Prostate gland (tissue), 2 donors: Measurements from ENCODE around the gene YIF1A.

ENCODE experiments used
- CTCF ChIP-seq, 4 experiments: fragments of 200-600 bp in 2 of 4; fragments of 450-650 bp in 2 of 4; sonication (generic) in 2 of 4; IDR thresholded peaks; 1 replicate in 3 of 4; 2 replicates in 1 of 4; pipeline ENCODE4 v1.5.1; 2016 to 2019; ENCODE audit warnings: antibody characterized with exemption in 4 of 4, mild to moderate bottlenecking in 2 of 4, moderate library complexity in 2 of 4
- POLR2A ChIP-seq: fragments of 450-650 bp; IDR thresholded peaks from one replicate; pipeline ENCODE4 v1.6.1; 2016; ENCODE audit warnings: antibody characterized with exemption, mild to moderate bottlenecking

GRCh38 chr11:66240781-66241136 lies 48.2 kb downstream of the YIF1A start:
- TF ChIP-seq POLR2A (no peak), CTCF (IDR thresholded peaks at IDR 0.05) (no peak)
